ENCODE measurements around the gene ELF5. TPM values are rescaled to one million over a fixed set of nuclear protein-coding genes. Genes with fewer than 3 reads are reported as not detected.

Gene ELF5
- total and polyA plus RNA-seq, 2 donors (not counting 3 experiments of a cell fraction or from before 2014, with no cell fraction given): not detected

DNA sequence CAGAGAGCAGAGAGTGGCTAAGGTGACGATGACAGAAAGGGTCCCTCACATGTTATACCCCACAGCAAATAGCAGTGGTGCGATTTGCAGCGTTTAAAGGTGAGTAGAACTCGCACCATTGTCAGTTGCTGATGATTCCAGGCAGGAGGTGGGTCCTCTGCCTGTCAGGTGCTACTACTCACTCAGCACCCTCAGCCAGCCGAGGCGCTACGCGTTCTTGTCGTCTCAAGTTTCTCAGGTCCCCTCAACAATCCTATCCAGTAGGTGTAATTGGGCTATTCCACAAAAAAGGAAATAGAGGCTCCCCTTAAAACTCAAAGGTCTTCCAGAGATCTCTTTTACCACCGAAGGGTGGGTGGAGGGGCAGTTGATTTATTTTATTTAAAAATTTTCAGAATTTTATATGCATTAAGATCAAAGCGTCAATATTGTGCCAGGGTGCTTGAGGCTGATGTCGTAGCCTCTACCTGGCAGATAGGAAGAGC lies 18.3 kb downstream of the ELF5 start:
- H3K4me3 ChIP-seq (replicated peaks in 1 of 3; ENCODE audit: insufficient read depth in 1 of 3, low read depth in 1 of 3, low read length in 3 of 3): no peak overlapping the region
- DNase-seq (ENCODE audit: low read depth, low spot score): no peak
- intact Hi-C loops (cut with micrococcal nuclease): no loop called here
- ChIA-PET CTCF (interaction anchor here (1.8 kb wide), 1 partner anchor 321 kb away, joined by 7 read pairs; no protein-coding TSS in a partner anchor), POLR2A (no interaction called here)
- no peaks in the 10 kb centered on the region for H3K36me3 ChIP-seq (ENCODE audit: control insufficient read depth in 2 of 2, extremely low read depth in 1 of 2, insufficient read depth in 2 of 2, low read length in 2 of 2)
- H3K4me1 ChIP-seq (ENCODE audit: control insufficient read depth, extremely low read depth, insufficient read depth, low read length): no peaks in the 10 kb centered on the region
- H3K27me3 ChIP-seq (ENCODE audit: control insufficient read depth in 2 of 2, insufficient read depth in 2 of 2, low read length in 2 of 2): peaks cover 2% of the 10 kb centered on the region in 2 experiments
- BruUV-seq (replicated peaks): no TSS peak
- no peak overlapping the region for H3K27ac ChIP-seq (ENCODE audit: insufficient read depth, low read depth, low read length)
- no peak overlapping the region for H2AFZ ChIP-seq (ENCODE audit: low read depth, low read length)
- TF ChIP-seq POLR2AphosphoS5 (IDR thresholded peaks at IDR 0.05; ENCODE audit: insufficient read depth, low read depth, low read length): no peak
- TF ChIP-seq MYC (IDR thresholded peaks at IDR 0.05; ENCODE audit: low read depth, low read length): no peak
- no peak for TF ChIP-seq EZH2 (IDR thresholded peaks at IDR 0.05; ENCODE audit: borderline replicate concordance, low read depth, low read length, severe bottlenecking)
- no peak for TF ChIP-seq JUN (IDR thresholded peaks at IDR 0.05; ENCODE audit: borderline replicate concordance, insufficient read depth, insufficient read length, low read depth)
- TF ChIP-seq POLR2A (IDR thresholded peaks at IDR 0.05; ENCODE audit: low read depth, low read length): no peak
- TF ChIP-seq FOS (IDR thresholded peaks at IDR 0.05; ENCODE audit: borderline replicate concordance, insufficient read depth, low read length): no peak
- TF ChIP-seq, protein P1, sequence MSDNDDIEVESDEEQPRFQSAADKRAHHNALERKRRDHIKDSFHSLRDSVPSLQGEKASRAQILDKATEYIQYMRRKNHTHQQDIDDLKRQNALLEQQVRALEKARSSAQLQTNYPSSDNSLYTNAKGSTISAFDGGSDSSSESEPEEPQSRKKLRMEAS (IDR thresholded peaks at IDR 0.05; ENCODE audit: insufficient read depth, insufficient read length): no peak
- TF ChIP-seq, protein P2, sequence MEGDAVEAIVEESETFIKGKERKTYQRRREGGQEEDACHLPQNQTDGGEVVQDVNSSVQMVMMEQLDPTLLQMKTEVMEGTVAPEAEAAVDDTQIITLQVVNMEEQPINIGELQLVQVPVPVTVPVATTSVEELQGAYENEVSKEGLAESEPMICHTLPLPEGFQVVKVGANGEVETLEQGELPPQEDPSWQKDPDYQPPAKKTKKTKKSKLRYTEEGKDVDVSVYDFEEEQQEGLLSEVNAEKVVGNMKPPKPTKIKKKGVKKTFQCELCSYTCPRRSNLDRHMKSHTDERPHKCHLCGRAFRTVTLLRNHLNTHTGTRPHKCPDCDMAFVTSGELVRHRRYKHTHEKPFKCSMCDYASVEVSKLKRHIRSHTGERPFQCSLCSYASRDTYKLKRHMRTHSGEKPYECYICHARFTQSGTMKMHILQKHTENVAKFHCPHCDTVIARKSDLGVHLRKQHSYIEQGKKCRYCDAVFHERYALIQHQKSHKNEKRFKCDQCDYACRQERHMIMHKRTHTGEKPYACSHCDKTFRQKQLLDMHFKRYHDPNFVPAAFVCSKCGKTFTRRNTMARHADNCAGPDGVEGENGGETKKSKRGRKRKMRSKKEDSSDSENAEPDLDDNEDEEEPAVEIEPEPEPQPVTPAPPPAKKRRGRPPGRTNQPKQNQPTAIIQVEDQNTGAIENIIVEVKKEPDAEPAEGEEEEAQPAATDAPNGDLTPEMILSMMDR (IDR thresholded peaks at IDR 0.05; ENCODE audit: extremely low read depth in 1 of 2, insufficient read depth in 1 of 2, low read depth in 1 of 2, low read length in 2 of 2): no peak
- no peak for TF ChIP-seq GATA2 (IDR thresholded peaks at IDR 0.05; ENCODE audit: insufficient read depth, insufficient read length, low read depth, low read length)
- H3K9me3 ChIP-seq (replicated peaks; ENCODE audit: control insufficient read depth, insufficient read depth, low read length): no peaks in the 10 kb centered on the region
- no peaks in the 10 kb centered on the region for H4K20me1 ChIP-seq (replicated peaks; ENCODE audit: control insufficient read depth, extremely low read depth, insufficient read depth, low read length)
- no peak overlapping the region for H3K9ac ChIP-seq (replicated peaks; ENCODE audit: extremely low read depth, insufficient read depth, low read length)
- no peaks in the 10 kb centered on the region for H3K79me2 ChIP-seq (ENCODE audit: control insufficient read depth, insufficient read depth, low read length)
- dilution Hi-C loops (cut with MboI; ENCODE audit: extremely low pct_ligation_motif_present, low sequenced_read_pairs): no loop called here
- FAIRE-seq: no peak
- no peaks in the 10 kb centered on the region for H3K9me1 ChIP-seq (replicated peaks; ENCODE audit: control insufficient read depth, extremely low read depth, insufficient read depth, low read length)
- no peak overlapping the region for H3K4me2 ChIP-seq (ENCODE audit: insufficient read depth, low read length)

Data from endothelial cell of umbilical vein (primary cell).